ENCODE data around the gene CLCA2.

The CLCA2 gene

GRCh38 chr1:86423873-86424272 is at the start of gene CLCA2:
CLCA2 (plus strand) TSS chr1:86424171; CDS start chr1:86424248, 77 bp downstream.
- no peak within 1 kb of the TSS for H3K4me3 ChIP-seq (ENCODE audit: low read depth, low read length)
- DNase-seq (ENCODE audit: low read depth): no peak
- no peak for TF ChIP-seq CTCF (IDR thresholded peaks at IDR 0.05; ENCODE audit: insufficient read depth, low read depth, low read length, missing control alignments)

- no peak for TF ChIP-seq CTCF (IDR thresholded peaks at IDR 0.05; ENCODE audit: insufficient read depth, low read depth, low read length, missing control alignments)
These were observed 48.3 kb upstream of the CLCA2 start for GRCh38 chr1:86375688-86376087.

GRCh38 chr1:86377341-86377740 is 46.6 kb upstream of the CLCA2 start:
- DNase-seq (ENCODE audit: low read depth): peak; percentile 5
- no peak for TF ChIP-seq CTCF (IDR thresholded peaks at IDR 0.05; ENCODE audit: insufficient read depth, low read depth, low read length, missing control alignments)
- H3K4me3 ChIP-seq (ENCODE audit: low read depth, low read length): no peak overlapping the region

More at GRCh38 chr1:86375688-86376087, 48.3 kb upstream of the CLCA2 start:
- H3K4me3 ChIP-seq (ENCODE audit: low read depth, low read length): no peak overlapping the region
- no peak for DNase-seq (ENCODE audit: low read depth)

GRCh38 chr1:86378813-86379212 is 45.2 kb upstream of the CLCA2 start:
- no peak overlapping the region for H3K4me3 ChIP-seq (ENCODE audit: low read depth, low read length)
- no peak for TF ChIP-seq CTCF (IDR thresholded peaks at IDR 0.05; ENCODE audit: insufficient read depth, low read depth, low read length, missing control alignments)
- no peak for DNase-seq (ENCODE audit: low read depth)

- peak; percentile 80 for DNase-seq (ENCODE audit: low read depth)
- peak; percentile 57 for TF ChIP-seq CTCF (IDR thresholded peaks at IDR 0.05; ENCODE audit: insufficient read depth, low read depth, low read length, missing control alignments)
These were observed 43.6 kb upstream of the CLCA2 start for GRCh38 chr1:86380257-86380861.

GRCh38 chr1:86381223-86381622 is 42.7 kb upstream of the CLCA2 start:
- no peak for DNase-seq (ENCODE audit: low read depth)
- H3K4me3 ChIP-seq (ENCODE audit: low read depth, low read length): no peak overlapping the region
- no peak for TF ChIP-seq CTCF (IDR thresholded peaks at IDR 0.05; ENCODE audit: insufficient read depth, low read depth, low read length, missing control alignments)

More at GRCh38 chr1:86380257-86380861, 43.6 kb upstream of the CLCA2 start:
- peak overlapping the region; percentile 27; the same call in 1 of the 2 replicates for H3K4me3 ChIP-seq (ENCODE audit: low read depth, low read length)

GRCh38 chr1:86382878-86383277 is 41.1 kb upstream of the CLCA2 start:
- no peak for TF ChIP-seq CTCF (IDR thresholded peaks at IDR 0.05; ENCODE audit: insufficient read depth, low read depth, low read length, missing control alignments)
- H3K4me3 ChIP-seq (ENCODE audit: low read depth, low read length): peak overlapping the region; percentile 48
- DNase-seq (ENCODE audit: low read depth): peak; percentile 22
